MG63 (cell line): Measurements from ENCODE around the gene ATP6V0C. TPM values are rescaled to one million over a fixed set of nuclear protein-coding genes. Genes with fewer than 3 reads are reported as not detected.
"Not testable (repeated sequence)": the region's sequence is repeated elsewhere in the genome, so short reads cannot be mapped to it uniquely, and the experiment has no call there.

ENCODE experiments used
- DNase-seq: peaks from one replicate; pipeline ENCODE4 v3.0.0-alpha.2; 2020
- H3K27me3 ChIP-seq: fragments of 250-450 bp; sonication (Bioruptor Pico); 2 replicates; pipeline ENCODE4 v1.5.1; 2020; ENCODE audit warnings: mild to moderate bottlenecking, moderate library complexity
- H3K36me3 ChIP-seq: fragments of 250-450 bp; sonication (Bioruptor Pico); 2 replicates; pipeline ENCODE4 v1.5.1; 2020; ENCODE audit warnings: mild to moderate bottlenecking, moderate library complexity
- H3K4me3 ChIP-seq: fragments of 250-450 bp; sonication (Bioruptor Pico); 2 replicates; pipeline ENCODE4 v1.5.1; 2020; ENCODE audit warnings: mild to moderate bottlenecking, moderate library complexity
- H3K9me3 ChIP-seq: fragments of 250-450 bp; sonication (Bioruptor Pico); 2 replicates; pipeline ENCODE4 v1.5.1; 2020; ENCODE audit warnings: mild to moderate bottlenecking, moderate library complexity
- total RNA-seq: library from RNA; depleted of rRNA; stranded (reverse); fragments of >200 nt; shearing (Covaris generic); gene quantifications from 2 replicates; pipeline ENCODE4 v1.2.3, GENCODE V29; 2014; ENCODE audit warnings: low replicate concordance

The ATP6V0C gene
- total RNA-seq, 1 experiment from 2014 or later: 15.0 TPM

- H3K4me3 ChIP-seq: no peak overlapping the region
- H3K9me3 ChIP-seq: no peaks in the 10 kb centered on the region
- H3K27me3 ChIP-seq: no peaks in the 10 kb centered on the region
- no peak for DNase-seq
- peaks cover 62% of the 10 kb centered on the region for H3K36me3 ChIP-seq
Observed at GRCh38 chr16:2528161-2529060, 14.7 kb downstream of the ATP6V0C start.

- H3K9me3 ChIP-seq: no peaks in the 10 kb centered on the region
- peak; percentile 61 for DNase-seq
- peaks cover 53% of the 10 kb centered on the region for H3K36me3 ChIP-seq
Observed at GRCh38 chr16:2529061-2529931, 15.5 kb downstream of the ATP6V0C start.

GRCh38 chr16:2529961-2530628 is 16.3 kb downstream of the ATP6V0C start:
- Histone ChIP-seq H3K9me3 (no peaks in the 10 kb centered on the region), H3K4me3 (no peak overlapping the region), H3K27me3 (no peaks in the 10 kb centered on the region), H3K36me3 (peaks cover 46% of the 10 kb centered on the region)
- no peak for DNase-seq

More at GRCh38 chr16:2529061-2529931, 15.5 kb downstream of the ATP6V0C start:
- H3K27me3 ChIP-seq: no peaks in the 10 kb centered on the region
- H3K4me3 ChIP-seq: no peak overlapping the region

GRCh38 chr16:2530629-2531318 is 17.0 kb downstream of the ATP6V0C start:
- Histone ChIP-seq H3K4me3 (no peak overlapping the region), H3K36me3 (peaks cover 42% of the 10 kb centered on the region), H3K27me3 (no peaks in the 10 kb centered on the region), H3K9me3 (no peaks in the 10 kb centered on the region)
- DNase-seq: no peak

GRCh38 chr16:2531371-2531695 is 17.6 kb downstream of the ATP6V0C start, which contains the start of gene CEMP1:
TSS of gene CEMP1 (minus strand) at chr16:2531408. CDS start at chr16:2531073, 335 bp downstream.
- peaks cover 36% of the 10 kb centered on the region for H3K36me3 ChIP-seq
- H3K9me3 ChIP-seq: no peaks in the 10 kb centered on the region
- peak within 1 kb of the TSS; percentile 46 for H3K4me3 ChIP-seq
- no peaks in the 10 kb centered on the region for H3K27me3 ChIP-seq
- no peak for DNase-seq

- H3K27me3 ChIP-seq: no peaks in the 10 kb centered on the region
- H3K4me3 ChIP-seq: peak overlapping the region; percentile 46
- H3K36me3 ChIP-seq: peaks cover 30% of the 10 kb centered on the region
- peak; percentile 99 for DNase-seq
- H3K9me3 ChIP-seq: no peaks in the 10 kb centered on the region
Observed at GRCh38 chr16:2531696-2532493, 18.1 kb downstream of the ATP6V0C start.

- Histone ChIP-seq H3K27me3 (no peaks in the 10 kb centered on the region), H3K9me3 (no peaks in the 10 kb centered on the region), H3K36me3 (peaks cover 28% of the 10 kb centered on the region), H3K4me3 (peak overlapping the region; percentile 46)
- DNase-seq: no peak
Observed at GRCh38 chr16:2532494-2533141, 18.9 kb downstream of the ATP6V0C start.

- H3K36me3 ChIP-seq: peaks cover 22% of the 10 kb centered on the region
- not testable (repeated sequence) for H3K27me3 ChIP-seq, H3K4me3 ChIP-seq, DNase-seq, H3K9me3 ChIP-seq
Observed at GRCh38 chr16:2533142-2533755, 19.5 kb downstream of the ATP6V0C start.

- Histone ChIP-seq H3K36me3 (peaks cover 17% of the 10 kb centered on the region), H3K4me3 (no peak overlapping the region), H3K27me3 (no peaks in the 10 kb centered on the region), H3K9me3 (no peaks in the 10 kb centered on the region)
- no peak for DNase-seq
Observed at GRCh38 chr16:2533912-2534311, 20.2 kb downstream of the ATP6V0C start.

- not testable (repeated sequence) for H3K9me3 ChIP-seq, H3K4me3 ChIP-seq, DNase-seq, H3K27me3 ChIP-seq
- peaks cover 13% of the 10 kb centered on the region for H3K36me3 ChIP-seq
Observed at GRCh38 chr16:2534335-2534734, 20.6 kb downstream of the ATP6V0C start.

GRCh38 chr16:2535625-2536013 is 21.9 kb downstream of the ATP6V0C start:
- Histone ChIP-seq H3K27me3 (no peaks in the 10 kb centered on the region), H3K36me3 (peaks cover 6% of the 10 kb centered on the region), H3K9me3 (no peaks in the 10 kb centered on the region), H3K4me3 (no peak overlapping the region)
- peak; percentile 67 for DNase-seq

- peak; percentile 96 for DNase-seq
- Histone ChIP-seq H3K27me3 (no peaks in the 10 kb centered on the region), H3K4me3 (peak within 1 kb of the TSS; percentile 62), H3K36me3 (peaks cover 3% of the 10 kb centered on the region), H3K9me3 (no peaks in the 10 kb centered on the region)
Observed at GRCh38 chr16:2537451-2538379, 24.0 kb downstream of the ATP6V0C start, which contains the start of gene PDPK1. TSS of gene PDPK1 (plus strand) at chr16:2538021. CDS start at chr16:2538113, 92 bp downstream.

GRCh38 chr16:2539192-2539844 is 25.6 kb downstream of the ATP6V0C start:
- not testable (repeated sequence) for DNase-seq, H3K9me3 ChIP-seq, H3K27me3 ChIP-seq, H3K36me3 ChIP-seq
- H3K4me3 ChIP-seq: peak overlapping the region; percentile 45; the same call in 1 of the 2 replicates
